Mesenchymal stem cell (in vitro differentiated cells and primary cell): ENCODE data around the gene ZHX3.

ENCODE experiments used
- DNase-seq: peaks from one replicate; pipeline ENCODE4 v3.0.0-alpha.2; 2013
- H2AFZ ChIP-seq: one replicate; pipeline ENCODE4 v1.6.1; 2013; ENCODE audit warnings: low read depth, mild to moderate bottlenecking, control low read depth, inconsistent platforms, low read length, moderate library complexity
- H2AK5ac ChIP-seq: 2 replicates; pipeline ENCODE4 v1.6.1; 2013; ENCODE audit warnings: low read length, moderate library complexity, mild to moderate bottlenecking, inconsistent platforms; ENCODE audit not compliant: severe bottlenecking
- H2BK120ac ChIP-seq: one replicate; pipeline ENCODE4 v1.6.1; 2013; ENCODE audit warnings: low read depth, mild to moderate bottlenecking, inconsistent platforms, low read length, moderate library complexity
- H2BK12ac ChIP-seq, 2 experiments: one replicate each; pipeline ENCODE4 v1.6.1; 2013; ENCODE audit warnings: inconsistent platforms in 2 of 2, low read length in 2 of 2, mild to moderate bottlenecking in 2 of 2, moderate library complexity in 2 of 2, control low read depth in 1 of 2
- H2BK15ac ChIP-seq: one replicate; pipeline ENCODE4 v1.6.1; 2013; ENCODE audit warnings: mild to moderate bottlenecking, low read depth, inconsistent platforms; ENCODE audit not compliant: poor library complexity, severe bottlenecking
- H2BK5ac ChIP-seq: 2 replicates; pipeline ENCODE4 v1.6.1; 2013; ENCODE audit warnings: low read depth, mild to moderate bottlenecking, low read length, control low read depth, inconsistent platforms; ENCODE audit not compliant: poor library complexity, severe bottlenecking
- H3K14ac ChIP-seq, 2 experiments: one replicate each; pipeline ENCODE4 v1.6.1; 2013; ENCODE audit warnings: inconsistent platforms in 2 of 2, low read length in 2 of 2, control low read depth in 1 of 2, mild to moderate bottlenecking in 1 of 2, moderate library complexity in 1 of 2
- H3K18ac ChIP-seq, 2 experiments: one replicate each; pipeline ENCODE4 v1.6.1; 2013; ENCODE audit warnings: inconsistent platforms in 2 of 2, low read length in 2 of 2, control low read depth in 1 of 2, low read depth in 1 of 2, mild to moderate bottlenecking in 1 of 2
- H3K23ac ChIP-seq, 2 experiments: one replicate each; pipeline ENCODE4 v1.6.1; 2013; ENCODE audit warnings: inconsistent platforms in 2 of 2, low read length in 2 of 2, mild to moderate bottlenecking in 2 of 2, moderate library complexity in 2 of 2, control low read depth in 1 of 2
- H3K27ac ChIP-seq: 2 replicates; pipeline ENCODE4 v1.5.1; 2013; ENCODE audit warnings: mild to moderate bottlenecking, moderate library complexity, low read length, control low read depth, inconsistent platforms; ENCODE audit not compliant: poor library complexity, severe bottlenecking
- H3K27me3 ChIP-seq, 2 experiments: 2 replicates each; pipeline versions ENCODE4 v1.6.1 to v1.7.0; 2013; ENCODE audit warnings: low read length in 2 of 2, mild to moderate bottlenecking in 2 of 2, moderate library complexity in 2 of 2, control low read depth in 1 of 2, inconsistent platforms in 1 of 2; ENCODE audit not compliant: control insufficient read depth in 1 of 2, insufficient read depth in 1 of 2
- H3K36me3 ChIP-seq, 2 experiments: 2 replicates each; pipeline versions ENCODE4 v1.6.1 to v1.7.0; 2013; ENCODE audit warnings: low read length in 2 of 2, control low read depth in 1 of 2, inconsistent platforms in 1 of 2, low read depth in 1 of 2, mild to moderate bottlenecking in 1 of 2; ENCODE audit not compliant: insufficient read depth in 2 of 2, control insufficient read depth in 1 of 2
- H3K4ac ChIP-seq, 2 experiments: one replicate each; pipeline ENCODE4 v1.6.1; 2013; ENCODE audit warnings: inconsistent platforms in 2 of 2, low read length in 2 of 2, mild to moderate bottlenecking in 2 of 2, moderate library complexity in 2 of 2, control low read depth in 1 of 2, low read depth in 1 of 2
- H3K4me1 ChIP-seq: 2 replicates; pipeline ENCODE4 v1.6.1; 2013; ENCODE audit warnings: low read depth, low read length, control low read depth; ENCODE audit not compliant: control insufficient read depth, insufficient read depth
- H3K4me2 ChIP-seq: 2 replicates; pipeline ENCODE4 v1.6.1; 2013; ENCODE audit warnings: low read length, mild to moderate bottlenecking, inconsistent platforms; ENCODE audit not compliant: poor library complexity, severe bottlenecking
- H3K4me3 ChIP-seq, 2 experiments: 2 replicates each; pipeline versions ENCODE4 v1.5.1 to v1.7.0; 2013; ENCODE audit warnings: low read length in 2 of 2, mild to moderate bottlenecking in 2 of 2, control low read depth in 1 of 2, low read depth in 1 of 2; ENCODE audit not compliant: insufficient read depth in 1 of 2
- H3K79me1 ChIP-seq: replicated peaks from 2 replicates; pipeline ENCODE4 v1.6.1; 2013; ENCODE audit warnings: mild to moderate bottlenecking, control low read depth, low read length, inconsistent platforms; ENCODE audit not compliant: poor library complexity, severe bottlenecking
- H3K9ac ChIP-seq: 2 replicates; pipeline ENCODE4 v1.7.0; 2013; ENCODE audit warnings: mild to moderate bottlenecking, low read length, moderate library complexity
- H3K9me3 ChIP-seq: 2 replicates; pipeline ENCODE4 v1.7.0; 2013; ENCODE audit warnings: mild to moderate bottlenecking, low read length; ENCODE audit not compliant: control insufficient read depth
- H4K8ac ChIP-seq: one replicate; pipeline ENCODE4 v1.6.1; 2013; ENCODE audit warnings: inconsistent platforms, mild to moderate bottlenecking, low read length, moderate library complexity
- H4K91ac ChIP-seq: one replicate; pipeline ENCODE4 v1.6.1; 2013; ENCODE audit warnings: mild to moderate bottlenecking, low read length, inconsistent platforms
- WGBS: methylation state at CpG from one replicate; pipeline ENCODE4 v1.1.7; 2013; ENCODE audit warnings: mixed read lengths; 5-methylcytosine and 5-hydroxymethylcytosine counted together

Gene ZHX3

GRCh38 chr20:41268917-41269652, 48.4 kb downstream of the ZHX3 start:
- 88% methylated on average over 1 of the region's 4 CpGs for WGBS

GRCh38 chr20:41268402-41268801, 49.1 kb downstream of the ZHX3 start:
- H2AK5ac ChIP-seq = no peak overlapping the region
- H3K27me3 ChIP-seq = no peaks in the 10 kb centered on the region
- no peak overlapping the region for H3K4ac ChIP-seq
- no peak overlapping the region for H3K18ac ChIP-seq
- H3K79me1 ChIP-seq = peaks cover 12% of the 10 kb centered on the region
- no peak overlapping the region for H2BK12ac ChIP-seq
- H3K36me3 ChIP-seq = peaks cover 0 to 29% of the 10 kb centered on the region in 2 experiments
- no peak overlapping the region for H3K14ac ChIP-seq
- H3K4me2 ChIP-seq = no peak overlapping the region
- no CpG with 5 or more reads among the region's 1 CpG for WGBS
- no peak overlapping the region for H3K27ac ChIP-seq
- no peak for DNase-seq
- no peak overlapping the region for H4K8ac ChIP-seq
- no peaks in the 10 kb centered on the region for H3K9me3 ChIP-seq
- H3K4me3 ChIP-seq = no peak overlapping the region
- H2BK120ac ChIP-seq = no peak overlapping the region
- no peak overlapping the region for H3K23ac ChIP-seq
- no peak overlapping the region for H2AFZ ChIP-seq
- no peak overlapping the region for H3K9ac ChIP-seq
- no peak overlapping the region for H4K91ac ChIP-seq
- H3K4me1 ChIP-seq = no peaks in the 10 kb centered on the region
- no peak overlapping the region for H2BK15ac ChIP-seq
- no peak overlapping the region for H2BK5ac ChIP-seq

More at GRCh38 chr20:41268917-41269652, 48.4 kb downstream of the ZHX3 start:
- Histone ChIP-seq H3K36me3 (peaks cover 0 to 29% of the 10 kb centered on the region in 2 experiments), H2BK12ac (no peak overlapping the region), H3K9ac (no peak overlapping the region), H2AFZ (no peak overlapping the region), H3K9me3 (no peaks in the 10 kb centered on the region), H3K14ac (no peak overlapping the region), H3K4me2 (no peak overlapping the region), H4K91ac (no peak overlapping the region), H4K8ac (no peak overlapping the region), H3K27me3 (no peaks in the 10 kb centered on the region), H2AK5ac (no peak overlapping the region), H2BK5ac (no peak overlapping the region), H2BK15ac (no peak overlapping the region), H3K79me1 (peaks cover 12% of the 10 kb centered on the region), H3K4me3 (no peak overlapping the region), H3K18ac (no peak overlapping the region), H3K23ac (no peak overlapping the region), H3K27ac (no peak overlapping the region), H2BK120ac (no peak overlapping the region), H3K4me1 (no peaks in the 10 kb centered on the region), H3K4ac (no peak overlapping the region)
- DNase-seq = no peak

GRCh38 chr20:41265938-41266337, 51.6 kb downstream of the ZHX3 start:
- Histone ChIP-seq H2AFZ (no peak overlapping the region), H2BK5ac (no peak overlapping the region), H3K4me2 (no peak overlapping the region), H4K8ac (no peak overlapping the region), H2AK5ac (no peak overlapping the region), H3K23ac (no peak overlapping the region), H3K18ac (no peak overlapping the region), H2BK12ac (no peak overlapping the region), H3K14ac (no peak overlapping the region), H3K27ac (no peak overlapping the region), H3K36me3 (peaks cover 0 to 29% of the 10 kb centered on the region in 2 experiments), H2BK15ac (no peak overlapping the region), H3K9ac (no peak overlapping the region), H3K4me1 (no peaks in the 10 kb centered on the region), H3K9me3 (no peaks in the 10 kb centered on the region), H3K79me1 (peaks cover 19% of the 10 kb centered on the region), H2BK120ac (no peak overlapping the region), H3K27me3 (no peaks in the 10 kb centered on the region), H3K4me3 (no peak overlapping the region), H4K91ac (no peak overlapping the region), H3K4ac (no peak overlapping the region)
- no peak for DNase-seq
- 86% methylated on average over 2 of the region's 2 CpGs for WGBS

- no peak overlapping the region for H3K23ac ChIP-seq
- no peak overlapping the region for H2BK120ac ChIP-seq
- no peak overlapping the region for H4K91ac ChIP-seq
- H2AFZ ChIP-seq = no peak overlapping the region
- no peak overlapping the region for H2AK5ac ChIP-seq
- no peak for DNase-seq
- H3K4ac ChIP-seq = no peak overlapping the region
- H2BK12ac ChIP-seq = no peak overlapping the region
- H3K27ac ChIP-seq = no peak overlapping the region
- no peak overlapping the region for H3K18ac ChIP-seq
- no peak overlapping the region for H4K8ac ChIP-seq
- no peaks in the 10 kb centered on the region for H3K27me3 ChIP-seq
- H3K9me3 ChIP-seq = no peaks in the 10 kb centered on the region
- 96% methylated on average over 1 of the region's 2 CpGs for WGBS
- no peak overlapping the region for H3K9ac ChIP-seq
- no peak overlapping the region for H2BK15ac ChIP-seq
- peaks cover 0 to 29% of the 10 kb centered on the region in 2 experiments for H3K36me3 ChIP-seq
- no peak overlapping the region for H2BK5ac ChIP-seq
- H3K79me1 ChIP-seq = peaks cover 21% of the 10 kb centered on the region
- H3K14ac ChIP-seq = no peak overlapping the region
- no peaks in the 10 kb centered on the region for H3K4me1 ChIP-seq
- no peak overlapping the region for H3K4me3 ChIP-seq
- H3K4me2 ChIP-seq = no peak overlapping the region
Measured at GRCh38 chr20:41264819-41265218, 52.7 kb downstream of the ZHX3 start.
